H1 (cell line): ENCODE results near the gene PCDHB3. TPM values are rescaled to one million over a fixed set of nuclear protein-coding genes. Genes with fewer than 3 reads are reported as not detected.
"Not testable (repeated sequence)": the region's sequence is repeated elsewhere in the genome, so short reads cannot be mapped to it uniquely, and the experiment has no call there.

ENCODE experiments used
- CTCF ChIA-PET: fragments of 300-600 bp; sonication (Branson Sonifier 250); formaldehyde crosslinking; loops from one replicate; lab custom pipeline; 2021; ENCODE audit not compliant: partially characterized antibody; lab: Charles Lee
- POLR2A ChIA-PET: fragments of 300-600 bp; sonication (Branson Sonifier 250); formaldehyde crosslinking; loops from one replicate; lab custom pipeline; 2021; ENCODE audit warnings: inconsistent platforms; ENCODE audit not compliant: partially characterized antibody; lab: Charles Lee
- DNase-seq, 2 experiments: peaks; one replicate each; pipeline versions ENCODE4 v3.0.0 to v3.0.0-alpha.2; 2010 to 2022; ENCODE audit warnings: low spot score in 2 of 2, low read depth in 1 of 2, mixed read lengths in 1 of 2
- FAIRE-seq: peaks from 2 replicates; lab custom pipeline; 2011; peaks lifted over from hg19 to GRCh38; lab: Jason Lieb, UNC
- H2AFZ ChIP-seq: 2 replicates; pipeline ENCODE4 v1.8.1; 2012; ENCODE audit warnings: low read length, inconsistent platforms
- H2AK5ac ChIP-seq: 2 replicates; pipeline ENCODE4 v1.6.1; 2013; ENCODE audit warnings: low read depth, low read length
- H2BK120ac ChIP-seq: replicated peaks from 2 replicates; pipeline ENCODE3; 2013; ENCODE audit warnings: low read depth, low read length, inconsistent platforms
- H2BK12ac ChIP-seq: 2 replicates; pipeline ENCODE4 v1.6.1; 2013; ENCODE audit warnings: low read depth, low read length
- H2BK15ac ChIP-seq: 2 replicates; pipeline ENCODE4 v1.6.1; 2013; ENCODE audit warnings: low read length
- H2BK20ac ChIP-seq: 2 replicates; pipeline ENCODE4 v1.6.1; 2013; ENCODE audit warnings: low read length
- H2BK5ac ChIP-seq: 2 replicates; pipeline ENCODE4 v1.6.1; 2013; ENCODE audit warnings: low read depth, low read length
- H3K14ac ChIP-seq: 2 replicates; pipeline ENCODE4 v1.6.1; 2013; ENCODE audit warnings: inconsistent platforms; ENCODE audit not compliant: insufficient read length
- H3K18ac ChIP-seq: 2 replicates; pipeline ENCODE4 v1.6.1; 2013; ENCODE audit warnings: low read length; ENCODE audit errors: extremely low read depth
- H3K23ac ChIP-seq: 2 replicates; pipeline ENCODE4 v1.6.1; 2013; ENCODE audit warnings: inconsistent platforms; ENCODE audit not compliant: insufficient read length
- H3K23me2 ChIP-seq: 2 replicates; pipeline ENCODE4 v1.6.1; 2013; ENCODE audit warnings: low read depth, low read length
- H3K27ac ChIP-seq: 2 replicates; pipeline ENCODE4 v1.6.1; 2011; ENCODE audit warnings: low read depth, low read length, inconsistent platforms
- H3K27me3 ChIP-seq, 4 experiments: replicated peaks in 1 of 4; 1 replicate in 1 of 4; 2 replicates in 3 of 4; pipeline versions ENCODE4 v1.6.1 to v1.8.1; 2011 to 2013; ENCODE audit warnings: low read length in 3 of 4, mild to moderate bottlenecking in 3 of 4, inconsistent platforms in 2 of 4, mixed read lengths in 2 of 4, moderate library complexity in 1 of 4; ENCODE audit not compliant: control insufficient read depth in 3 of 4, insufficient read depth in 3 of 4; ENCODE audit errors: extremely low read depth in 1 of 4
- H3K36me3 ChIP-seq, 4 experiments: 2 replicates each; pipeline versions ENCODE4 v1.6.1 to v1.8.1; 2011 to 2013; ENCODE audit warnings: mild to moderate bottlenecking in 4 of 4, low read length in 3 of 4, moderate library complexity in 2 of 4, control low read depth in 1 of 4, inconsistent platforms in 1 of 4; ENCODE audit not compliant: insufficient read depth in 4 of 4, control insufficient read depth in 2 of 4
- H3K4ac ChIP-seq: replicated peaks from 2 replicates; pipeline ENCODE3; 2013; ENCODE audit warnings: low read length, low read depth, mixed read lengths, inconsistent platforms; ENCODE audit not compliant: insufficient read length
- H3K4me1 ChIP-seq, 4 experiments: replicated peaks in 1 of 4; 1 replicate in 1 of 4; 2 replicates in 3 of 4; pipeline versions ENCODE4 v1.6.1 to v1.8.1; 2011 to 2013; ENCODE audit warnings: low read length in 3 of 4, inconsistent platforms in 2 of 4, mixed read lengths in 1 of 4; ENCODE audit not compliant: insufficient read depth in 4 of 4, control insufficient read depth in 3 of 4
- H3K4me2 ChIP-seq, 2 experiments: 2 replicates each; pipeline versions ENCODE4 v1.6.1 to v1.8.1; 2011 to 2013; ENCODE audit warnings: low read depth in 2 of 2, low read length in 2 of 2, control low read depth in 1 of 2, inconsistent platforms in 1 of 2, mild to moderate bottlenecking in 1 of 2; ENCODE audit not compliant: insufficient read depth in 1 of 2
- H3K4me3 ChIP-seq, 4 experiments: fragments of 200-600, 300-600 bp in 1 of 4; sonication (generic), shearing (Covaris generic), sonication (Bioruptor Twin) in 1 of 4; 2 replicates each; pipeline versions ENCODE4 v1.5.1 to v1.8.1; 2011 to 2016; ENCODE audit warnings: low read length in 4 of 4, low read depth in 3 of 4, control low read depth in 2 of 4, inconsistent platforms in 2 of 4, mild to moderate bottlenecking in 2 of 4, mixed read lengths in 1 of 4, moderate library complexity in 1 of 4; ENCODE audit not compliant: insufficient read depth in 2 of 4; ENCODE audit errors: extremely low read depth in 1 of 4
- H3K56ac ChIP-seq: replicated peaks from 2 replicates; pipeline ENCODE3; 2013; ENCODE audit warnings: low read depth, mild to moderate bottlenecking, mixed read lengths, low read length, inconsistent platforms; ENCODE audit not compliant: insufficient read length
- H3K79me1 ChIP-seq: 2 replicates; pipeline ENCODE4 v1.6.1; 2013; ENCODE audit warnings: low read depth, low read length, control low read depth
- H3K79me2 ChIP-seq, 2 experiments: 2 replicates each; pipeline versions ENCODE4 v1.6.1 to v1.8.1; 2012 to 2013; ENCODE audit warnings: low read length in 2 of 2, mild to moderate bottlenecking in 2 of 2, inconsistent platforms in 1 of 2; ENCODE audit not compliant: insufficient read depth in 2 of 2, control insufficient read depth in 1 of 2
- H3K9ac ChIP-seq, 4 experiments: replicated peaks in 1 of 4; 1 replicate in 1 of 4; 2 replicates in 3 of 4; pipeline versions ENCODE4 v1.6.1 to v1.8.1; 2011 to 2013; ENCODE audit warnings: low read depth in 3 of 4, low read length in 3 of 4, control low read depth in 2 of 4, mild to moderate bottlenecking in 2 of 4, moderate library complexity in 2 of 4, inconsistent platforms in 1 of 4; ENCODE audit errors: extremely low read depth in 1 of 4
- H3K9me3 ChIP-seq, 2 experiments: 2 replicates each; pipeline versions ENCODE4 v1.6.1 to v1.8.1; 2012 to 2013; ENCODE audit warnings: mild to moderate bottlenecking in 2 of 2, moderate library complexity in 2 of 2, control low read depth in 1 of 2, inconsistent platforms in 1 of 2, low read depth in 1 of 2, low read length in 1 of 2, mixed read lengths in 1 of 2; ENCODE audit not compliant: insufficient read depth in 2 of 2
- H4K20me1 ChIP-seq, 2 experiments: replicated peaks in 1 of 2; 2 replicates each; pipeline versions ENCODE3 to v1.8.1; 2011 to 2013; ENCODE audit warnings: inconsistent platforms in 2 of 2, low read length in 2 of 2, mild to moderate bottlenecking in 1 of 2; ENCODE audit not compliant: insufficient read depth in 2 of 2, control insufficient read depth in 1 of 2
- H4K5ac ChIP-seq: 2 replicates; pipeline ENCODE4 v1.6.1; 2013; ENCODE audit warnings: low read length, low read depth, mixed read lengths, inconsistent platforms; ENCODE audit not compliant: insufficient read length
- H4K8ac ChIP-seq: 2 replicates; pipeline ENCODE4 v1.8.0; 2013; ENCODE audit warnings: mild to moderate bottlenecking, moderate library complexity, low read length, inconsistent platforms; ENCODE audit not compliant: insufficient read depth; ENCODE audit errors: extremely low read depth
- H4K91ac ChIP-seq: replicated peaks from 2 replicates; pipeline ENCODE3; 2013; ENCODE audit warnings: low read length, mixed read lengths, inconsistent platforms; ENCODE audit not compliant: insufficient read length
- WGBS, 2 experiments: shearing (Covaris generic) in 1 of 2; methylation state at CpG; one replicate each; pipeline versions ENCODE4 v1.1.6 to v1.1.7; 2013 to 2015; ENCODE audit warnings: low lambda C conversion rate in 2 of 2, mixed read lengths in 2 of 2, inconsistent platforms in 1 of 2, low coverage in 1 of 2, missing lambda C conversion rate in 1 of 2; ENCODE audit not compliant: insufficient replicate concordance in 2 of 2, insufficient coverage in 1 of 2, insufficient read length in 1 of 2; ENCODE audit errors: extremely low coverage in 1 of 2, missing lambda C conversion rate in 1 of 2; 5-methylcytosine and 5-hydroxymethylcytosine counted together
- polyA plus RNA-seq, 7 experiments: library from polyadenylated mRNA; depleted of rRNA in 3 of 7; stranded (reverse) in 5 of 7; unstranded in 2 of 7; fragments of >200 nt in 5 of 7; fragments of 200-250 nt in 2 of 7; gene quantifications; 1 replicate in 5 of 7; 2 replicates in 1 of 7; 4 replicates in 1 of 7; pipeline versions ENCODE4 v1.2.1 to v1.2.3, GENCODE V29; 2011 to 2013; ENCODE audit warnings: missing spikeins in 2 of 7, mixed read lengths in 2 of 7
- total RNA-seq: library from RNA; stranded (reverse); fragmentation: NEBNext Ultra II Directional; extraction: Animal tissue kit (Norgen Biotek cat#: 25700); gene quantifications from 2 replicates; pipeline ENCODE4 v1.2.1, GENCODE V29; 2021

Gene PCDHB3
- total and polyA plus RNA-seq, 2 of the 8 experiments (the other 6 are each of a cell fraction or from before 2014, with no cell fraction given) = 1.6 to 3.4 TPM

- not testable (repeated sequence) for H2BK15ac ChIP-seq, H3K79me2 ChIP-seq, H3K4me1 ChIP-seq, H2AFZ ChIP-seq, H3K18ac ChIP-seq, H2AK5ac ChIP-seq, H3K56ac ChIP-seq, H4K8ac ChIP-seq, H3K79me1 ChIP-seq, H3K27me3 ChIP-seq, H2BK5ac ChIP-seq, FAIRE-seq, H4K91ac ChIP-seq, H3K23ac ChIP-seq, H3K9me3 ChIP-seq, H2BK20ac ChIP-seq, H2BK12ac ChIP-seq, H3K4ac ChIP-seq, H4K5ac ChIP-seq, H3K4me3 ChIP-seq, H3K27ac ChIP-seq, H3K36me3 ChIP-seq, H3K23me2 ChIP-seq, DNase-seq, H3K9ac ChIP-seq, H3K4me2 ChIP-seq, H4K20me1 ChIP-seq, H2BK120ac ChIP-seq, H3K14ac ChIP-seq
- POLR2A ChIA-PET = interaction anchor here (0.6 kb wide), 1 partner anchor 12 kb away, joined by 3 read pairs; no protein-coding TSS in a partner anchor
- WGBS, 2 experiments = 95% methylated on average over 4 of the region's 73 CpGs; no CpG with 5 or more reads in 1 of the 2 experiments
- CTCF ChIA-PET = interaction anchor here (0.6 to 3.3 kb wide), 9 partner anchors 12 to 386 kb away, joined by 3 to 21 read pairs (median 5); partner anchors contain the start of genes PCDHA4, PCDHB5 and PCDHB9
These were observed 23.3 kb downstream of the PCDHB3 start for GRCh38 chr5:141123396-141124135.
